ENCODE measurements around the gene PSMD3.
"Not testable (repeated sequence)": the region's sequence is repeated elsewhere in the genome, so short reads cannot be mapped to it uniquely, and the experiment has no call there.

Gene PSMD3

DNA sequence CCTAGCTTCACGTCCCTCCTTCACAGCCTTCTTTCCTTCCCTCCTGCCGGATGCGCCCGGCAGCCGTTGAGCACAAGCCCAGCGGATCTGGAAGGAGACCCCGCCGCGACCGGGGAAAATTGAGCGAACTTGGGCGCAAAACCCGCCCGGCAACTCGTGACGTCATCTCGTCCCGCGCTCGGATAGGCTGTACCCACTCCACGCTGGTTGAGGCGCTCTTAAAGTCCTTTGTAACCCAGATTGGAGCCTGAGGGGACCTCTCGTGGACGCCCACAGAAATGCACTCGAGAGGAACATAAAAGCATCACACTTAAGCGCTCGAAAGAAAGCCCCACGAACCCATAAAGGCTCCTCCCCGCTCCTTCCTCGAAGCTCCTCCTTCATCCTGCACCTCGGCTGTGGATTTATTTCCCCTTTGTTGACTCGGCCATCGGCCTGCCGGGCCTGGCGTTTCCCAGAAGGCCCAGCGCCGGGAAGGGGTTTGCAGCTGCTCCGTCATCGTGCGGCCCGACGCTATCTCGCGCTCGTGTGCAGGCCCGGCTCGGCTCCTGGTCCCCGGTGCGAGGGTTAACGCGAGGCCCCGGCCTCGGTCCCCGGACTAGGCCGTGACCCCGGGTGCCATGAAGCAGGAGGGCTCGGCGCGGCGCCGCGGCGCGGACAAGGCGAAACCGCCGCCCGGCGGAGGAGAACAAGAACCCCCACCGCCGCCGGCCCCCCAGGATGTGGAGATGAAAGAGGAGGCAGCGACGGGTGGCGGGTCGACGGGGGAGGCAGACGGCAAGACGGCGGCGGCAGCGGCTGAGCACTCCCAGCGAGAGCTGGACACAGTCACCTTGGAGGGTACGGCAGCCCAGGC lies at the start of gene PSMD3:
TSS of gene PSMD3 (plus strand) at position 457 of the 856 bp plus-strand sequence. CDS start at position 621, 164 bp downstream.
- peak within 1 kb of the TSS; percentile 95 for H3K4me3 Mint-ChIP-seq
- H3K27ac Mint-ChIP-seq = peak within 1 kb of the TSS; percentile 97
- no peaks in the 10 kb centered on the region for H3K9me3 Mint-ChIP-seq
- H3K36me3 Mint-ChIP-seq (ENCODE audit: low read depth) = peaks cover 46% of the 10 kb centered on the region
- H3K27me3 Mint-ChIP-seq = peaks cover 6% of the 10 kb centered on the region
- H3K4me1 Mint-ChIP-seq (ENCODE audit: low read depth) = peaks cover 37% of the 10 kb centered on the region
- peak; percentile 96 for DNase-seq

DNA sequence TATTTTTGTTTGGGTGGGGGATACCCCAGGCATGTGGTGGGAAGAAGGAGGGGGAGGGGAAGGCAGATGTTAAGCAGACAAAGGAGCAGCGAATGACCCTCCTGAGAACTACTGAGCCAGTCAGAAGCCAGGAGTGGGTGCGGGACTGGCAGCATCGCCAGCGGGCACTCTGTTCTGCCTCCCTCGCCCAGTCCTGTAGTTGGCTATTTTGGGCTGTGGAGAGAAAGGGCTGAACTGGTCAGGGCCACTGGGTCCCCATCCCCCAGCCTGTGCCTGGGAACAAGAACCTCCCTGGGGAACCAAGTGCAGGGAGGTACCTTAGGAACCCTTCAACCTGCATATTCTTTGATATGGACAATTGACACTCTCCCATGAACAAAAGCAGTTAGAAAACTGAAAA lies 46.7 kb upstream of the PSMD3 start:
- H3K27me3 Mint-ChIP-seq = no peaks in the 10 kb centered on the region
- no peak for DNase-seq
- no peaks in the 10 kb centered on the region for H3K36me3 Mint-ChIP-seq (ENCODE audit: low read depth)
- H3K4me1 Mint-ChIP-seq (ENCODE audit: low read depth) = peaks cover 9% of the 10 kb centered on the region
- H3K27ac Mint-ChIP-seq = no peak overlapping the region
- no peaks in the 10 kb centered on the region for H3K9me3 Mint-ChIP-seq
- no peak overlapping the region for H3K4me3 Mint-ChIP-seq

DNA sequence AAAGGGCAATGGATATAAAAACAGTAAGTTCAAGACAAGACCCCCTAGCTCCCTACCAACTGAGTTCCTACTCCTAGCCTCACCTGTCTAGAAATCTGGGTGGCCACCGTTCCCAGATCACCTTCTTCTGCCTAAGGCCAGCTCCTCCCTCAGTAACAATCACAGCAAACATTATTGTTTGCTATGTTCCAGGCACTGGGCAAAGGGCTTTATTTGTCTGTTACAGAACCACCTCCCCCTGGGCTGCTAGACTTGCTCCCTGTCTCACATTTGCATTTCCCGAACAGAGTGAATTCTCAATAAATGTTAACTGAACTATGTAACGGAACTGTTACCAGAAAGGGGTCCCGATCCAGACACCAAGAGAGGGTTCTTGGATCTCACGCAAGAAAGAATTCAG lies 46.3 kb upstream of the PSMD3 start:
- Mint-ChIP-seq H3K27ac (no peak overlapping the region), H3K4me3 (no peak overlapping the region)
- no peak for DNase-seq

DNA sequence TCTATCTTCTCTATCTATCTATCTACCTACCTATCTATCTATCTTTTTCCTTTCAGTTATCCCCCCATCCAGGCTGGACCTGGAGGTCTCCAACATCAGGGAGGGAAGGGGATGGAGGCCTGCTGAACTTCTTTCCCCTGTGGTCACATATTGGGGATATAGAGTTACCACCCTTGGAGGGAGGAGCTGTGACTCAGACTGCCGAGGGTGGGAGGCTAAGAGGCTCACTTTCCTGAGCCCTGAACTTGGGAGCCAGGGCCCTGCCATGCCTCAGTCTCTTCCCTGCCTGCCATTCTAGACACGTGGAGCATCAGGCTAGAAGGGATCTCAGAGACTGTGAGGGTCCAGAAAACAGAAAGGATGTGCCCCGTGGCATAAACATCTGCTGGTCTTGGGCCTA lies 44.7 kb upstream of the PSMD3 start:
- Mint-ChIP-seq H3K4me3 (no peak overlapping the region), H3K4me1 (ENCODE audit: low read depth) (peaks cover 16% of the 10 kb centered on the region), H3K36me3 (ENCODE audit: low read depth) (no peaks in the 10 kb centered on the region), H3K27me3 (no peaks in the 10 kb centered on the region), H3K27ac (no peak overlapping the region), H3K9me3 (no peaks in the 10 kb centered on the region)
- DNase-seq = no peak

More for the DNA sequence above, 46.3 kb upstream of the PSMD3 start:
- Mint-ChIP-seq H3K9me3 (no peaks in the 10 kb centered on the region), H3K36me3 (ENCODE audit: low read depth) (no peaks in the 10 kb centered on the region), H3K4me1 (ENCODE audit: low read depth) (peaks cover 9% of the 10 kb centered on the region), H3K27me3 (no peaks in the 10 kb centered on the region)

DNA sequence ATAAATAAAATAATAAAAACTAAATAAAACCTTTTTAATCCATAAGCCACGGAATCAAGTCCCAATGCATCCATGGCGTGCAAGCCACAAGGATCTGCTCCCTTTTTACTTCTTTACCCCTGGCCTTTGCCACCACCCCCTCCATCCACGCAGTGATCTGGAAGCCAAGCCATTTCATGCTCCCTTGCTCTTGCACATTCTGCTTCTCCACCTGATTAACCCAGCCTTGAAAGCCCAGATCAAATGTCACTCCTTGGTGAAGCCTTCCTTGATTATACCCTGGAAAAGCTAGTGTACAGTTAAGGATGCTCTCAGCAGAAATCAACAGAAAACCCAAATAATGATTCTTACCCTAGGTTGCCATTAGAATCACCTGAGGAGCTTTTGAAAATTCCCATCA lies 43.2 kb upstream of the PSMD3 start:
- no peaks in the 10 kb centered on the region for H3K27me3 Mint-ChIP-seq
- H3K4me1 Mint-ChIP-seq (ENCODE audit: low read depth) = peaks cover 17% of the 10 kb centered on the region
- no peak overlapping the region for H3K27ac Mint-ChIP-seq
- DNase-seq = no peak
- H3K9me3 Mint-ChIP-seq = no peaks in the 10 kb centered on the region
- no peaks in the 10 kb centered on the region for H3K36me3 Mint-ChIP-seq (ENCODE audit: low read depth)
- H3K4me3 Mint-ChIP-seq = no peak overlapping the region

DNA sequence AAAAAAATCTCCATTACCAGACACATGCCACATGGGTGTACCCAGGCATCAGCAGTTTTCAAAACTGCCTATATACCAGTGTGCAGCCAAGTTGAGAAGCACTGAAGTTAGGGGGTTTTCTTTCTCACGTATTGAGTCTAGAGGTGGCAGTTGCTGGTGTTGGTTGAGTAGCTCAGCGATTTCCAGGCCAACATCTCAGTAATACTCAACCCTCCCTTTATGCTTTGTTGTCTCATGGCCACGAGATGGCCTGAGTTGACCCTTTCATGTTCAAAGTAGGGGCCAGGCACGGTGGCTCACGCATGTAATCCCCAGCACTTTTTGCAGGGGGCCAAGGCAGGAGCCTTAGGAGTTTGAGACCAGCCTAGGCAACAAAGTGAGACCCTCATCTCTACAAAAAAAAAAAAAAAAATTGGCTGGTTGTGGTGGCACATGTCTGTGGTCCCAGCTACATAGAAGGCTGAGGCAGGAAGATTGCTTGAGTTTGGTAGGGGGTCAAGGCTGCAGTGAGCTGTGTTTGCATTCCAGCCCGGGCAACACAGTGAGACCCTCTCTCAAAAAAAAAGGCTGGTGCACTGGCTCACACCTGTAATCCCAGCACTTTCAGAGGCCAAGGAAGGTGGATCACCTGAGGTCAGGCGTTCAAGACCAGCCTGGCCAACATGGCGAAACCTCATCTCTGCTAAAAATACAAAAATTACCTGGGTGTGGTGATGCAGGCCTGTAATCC lies 42.3 kb upstream of the PSMD3 start:
- H3K4me1 Mint-ChIP-seq (ENCODE audit: low read depth) = peaks cover 17% of the 10 kb centered on the region
- H3K4me3 Mint-ChIP-seq = no peak overlapping the region
- H3K36me3 Mint-ChIP-seq (ENCODE audit: low read depth) = no peaks in the 10 kb centered on the region
- no peaks in the 10 kb centered on the region for H3K9me3 Mint-ChIP-seq
- no peaks in the 10 kb centered on the region for H3K27me3 Mint-ChIP-seq
- no peak for DNase-seq
- no peak overlapping the region for H3K27ac Mint-ChIP-seq

DNA sequence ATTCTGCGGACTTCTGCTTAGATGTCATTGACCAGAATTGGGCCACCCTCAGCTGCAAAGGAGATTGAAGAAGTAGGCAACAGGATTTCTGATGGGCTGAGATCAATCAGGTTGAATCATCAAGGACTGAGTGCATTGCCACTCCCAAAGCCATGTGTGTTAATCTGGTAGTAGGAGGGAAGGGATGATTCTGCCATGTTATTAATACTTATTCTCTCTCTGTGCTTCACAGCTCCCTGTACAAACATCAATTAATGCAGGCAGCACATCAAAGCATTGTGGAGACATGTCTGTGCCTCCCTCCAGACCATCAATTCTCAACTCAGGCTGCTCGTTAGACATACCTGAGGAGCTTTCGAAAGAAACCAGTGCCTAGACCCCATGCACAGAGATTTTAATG lies 41.5 kb upstream of the PSMD3 start:
- H3K27me3 Mint-ChIP-seq = no peaks in the 10 kb centered on the region
- no peak overlapping the region for H3K4me3 Mint-ChIP-seq
- peaks cover 17% of the 10 kb centered on the region for H3K4me1 Mint-ChIP-seq (ENCODE audit: low read depth)
- peak overlapping the region; percentile 51 for H3K27ac Mint-ChIP-seq
- no peaks in the 10 kb centered on the region for H3K9me3 Mint-ChIP-seq
- no peaks in the 10 kb centered on the region for H3K36me3 Mint-ChIP-seq (ENCODE audit: low read depth)
- no peak for DNase-seq

DNA sequence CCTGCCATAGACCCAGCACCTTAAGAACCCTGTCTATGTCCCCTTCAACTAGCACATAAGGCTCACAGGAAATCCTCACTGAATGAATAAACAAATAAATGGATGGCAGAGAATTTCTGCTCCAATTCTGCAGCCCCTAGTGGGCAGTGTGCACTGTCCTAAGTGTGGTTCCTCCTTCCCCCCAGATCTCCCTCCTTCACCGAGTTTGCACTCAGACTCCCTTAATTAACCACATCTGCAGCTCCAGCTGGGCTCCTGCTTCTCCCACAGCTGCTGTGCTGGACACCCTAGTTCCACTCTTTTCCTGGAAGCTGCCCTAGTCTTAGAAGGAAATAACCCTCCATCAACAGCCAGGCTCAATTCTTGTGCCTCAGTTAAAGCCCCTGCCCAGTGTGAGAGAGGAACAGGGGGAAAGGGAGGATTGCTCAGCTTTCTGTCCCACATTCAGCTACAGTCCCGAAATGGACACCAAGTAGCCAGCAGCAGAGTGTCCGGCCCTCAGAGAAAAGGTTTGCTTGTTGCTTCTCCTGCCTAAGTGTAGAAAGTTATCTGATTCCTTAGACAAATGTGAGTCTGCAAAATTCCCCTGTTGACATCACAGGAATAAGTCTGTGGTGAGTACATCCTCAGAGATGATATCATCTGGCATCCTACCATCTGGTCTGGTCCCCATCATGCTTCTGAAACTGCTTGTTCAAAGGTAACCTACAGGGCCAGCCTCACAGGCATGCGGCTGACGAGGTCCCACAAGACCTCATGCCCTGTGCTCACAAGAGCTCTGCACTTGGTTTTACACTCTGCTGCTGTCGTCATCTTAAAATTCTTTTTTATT lies 40.8 kb upstream of the PSMD3 start:
- no peak for DNase-seq

DNA sequence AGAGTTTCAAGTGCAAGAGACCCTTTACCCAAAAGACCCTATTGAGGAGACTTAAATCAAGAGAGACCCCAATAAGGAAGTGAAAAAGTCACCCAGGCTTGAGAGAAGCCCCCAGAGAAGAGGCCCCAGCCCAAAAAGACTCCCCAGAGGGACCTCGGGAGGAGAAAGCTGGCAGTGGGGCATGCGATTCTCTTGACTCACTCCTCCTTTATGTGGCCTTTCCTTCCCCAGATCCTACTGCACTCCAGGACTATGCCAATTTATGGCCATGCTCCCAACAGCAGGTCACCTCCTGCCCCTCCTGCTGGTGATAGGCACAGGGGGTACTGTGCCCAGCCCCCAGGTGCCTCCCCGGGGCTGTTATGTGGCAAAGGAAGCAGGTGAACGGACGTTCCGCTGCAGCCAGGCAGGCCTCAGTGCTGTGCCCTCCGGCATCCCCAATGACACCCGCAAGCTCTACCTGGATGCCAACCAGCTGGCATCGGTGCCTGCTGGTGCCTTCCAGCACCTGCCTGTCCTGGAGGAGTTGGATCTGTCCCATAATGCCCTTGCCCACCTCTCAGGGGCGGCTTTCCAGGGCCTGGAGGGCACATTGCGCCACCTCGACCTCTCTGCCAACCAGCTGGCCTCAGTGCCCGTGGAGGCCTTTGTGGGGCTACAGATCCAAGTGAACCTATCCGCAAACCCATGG lies 36.8 kb upstream of the PSMD3 start:
- Mint-ChIP-seq H3K9me3 (no peaks in the 10 kb centered on the region), H3K4me1 (ENCODE audit: low read depth) (peaks cover 29% of the 10 kb centered on the region), H3K36me3 (ENCODE audit: low read depth) (no peaks in the 10 kb centered on the region), H3K27me3 (no peaks in the 10 kb centered on the region), H3K27ac (no peak overlapping the region), H3K4me3 (no peak overlapping the region)
- no peak for DNase-seq

More for the DNA sequence above, 40.8 kb upstream of the PSMD3 start:
- Mint-ChIP-seq H3K27me3 (no peaks in the 10 kb centered on the region), H3K27ac (peak overlapping the region; percentile 65), H3K4me3 (no peak overlapping the region), H3K36me3 (ENCODE audit: low read depth) (no peaks in the 10 kb centered on the region), H3K4me1 (ENCODE audit: low read depth) (peaks cover 17% of the 10 kb centered on the region), H3K9me3 (no peaks in the 10 kb centered on the region)

DNA sequence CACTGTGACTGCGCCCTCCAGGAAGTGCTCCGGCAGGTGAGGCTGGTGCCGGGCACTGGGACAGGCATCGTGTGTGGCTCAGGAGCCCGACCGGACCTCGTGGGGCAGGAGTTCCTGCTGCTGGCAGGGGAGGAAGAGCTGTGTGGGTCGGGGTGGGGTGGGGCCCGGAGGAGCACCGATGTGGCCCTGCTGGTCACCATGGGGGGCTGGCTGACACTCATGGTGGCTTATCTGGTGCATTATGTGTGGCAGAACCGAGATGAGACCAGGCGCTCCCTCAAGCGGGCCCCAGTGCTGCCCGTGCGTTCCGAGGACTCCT lies 36.3 kb upstream of the PSMD3 start:
- Mint-ChIP-seq H3K4me1 (ENCODE audit: low read depth) (peaks cover 28% of the 10 kb centered on the region), H3K27ac (no peak overlapping the region), H3K9me3 (no peaks in the 10 kb centered on the region), H3K4me3 (no peak overlapping the region), H3K36me3 (ENCODE audit: low read depth) (no peaks in the 10 kb centered on the region), H3K27me3 (no peaks in the 10 kb centered on the region)
- no peak for DNase-seq

DNA sequence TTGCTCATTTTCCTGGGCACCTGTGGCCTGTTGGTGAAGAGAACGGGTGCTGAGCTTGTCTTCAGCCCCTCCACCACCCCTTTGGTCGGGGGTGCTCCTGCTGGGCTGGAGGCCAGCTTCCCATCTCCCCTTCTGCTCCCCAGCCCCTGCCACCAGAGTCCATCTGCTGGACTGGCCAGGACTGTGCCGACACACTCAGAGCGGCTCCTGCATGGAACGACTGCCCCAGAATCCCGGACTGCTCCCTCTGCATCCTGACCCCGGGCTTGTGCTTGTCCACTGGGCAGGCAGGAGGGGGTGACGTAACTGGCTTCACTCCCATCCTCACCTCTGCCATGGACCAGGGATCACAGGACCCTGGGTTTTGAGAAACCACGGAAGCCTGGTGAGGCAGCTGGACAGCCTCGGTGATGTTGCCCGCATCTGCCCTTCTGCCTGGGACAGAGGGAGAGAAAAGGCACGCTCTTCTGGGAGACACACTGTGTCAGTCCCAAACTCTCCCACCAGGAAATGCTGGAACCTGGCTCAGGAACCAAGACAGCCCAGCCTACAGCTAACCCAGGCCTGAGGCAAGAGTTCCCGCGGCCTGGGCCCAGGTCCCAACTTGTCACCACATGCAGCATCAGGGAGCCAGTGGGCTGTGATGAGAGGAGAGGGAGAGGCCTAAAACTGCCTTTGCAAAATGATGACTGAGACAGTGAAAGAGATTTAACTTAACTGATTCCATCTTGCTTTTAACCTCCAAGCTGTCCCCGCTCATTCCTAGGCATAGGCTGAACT lies 33.9 kb upstream of the PSMD3 start:
- Mint-ChIP-seq H3K27ac (no peak overlapping the region), H3K9me3 (no peaks in the 10 kb centered on the region), H3K27me3 (no peaks in the 10 kb centered on the region), H3K36me3 (ENCODE audit: low read depth) (no peaks in the 10 kb centered on the region), H3K4me1 (ENCODE audit: low read depth) (peaks cover 15% of the 10 kb centered on the region), H3K4me3 (no peak overlapping the region)
- DNase-seq = no peak

DNA sequence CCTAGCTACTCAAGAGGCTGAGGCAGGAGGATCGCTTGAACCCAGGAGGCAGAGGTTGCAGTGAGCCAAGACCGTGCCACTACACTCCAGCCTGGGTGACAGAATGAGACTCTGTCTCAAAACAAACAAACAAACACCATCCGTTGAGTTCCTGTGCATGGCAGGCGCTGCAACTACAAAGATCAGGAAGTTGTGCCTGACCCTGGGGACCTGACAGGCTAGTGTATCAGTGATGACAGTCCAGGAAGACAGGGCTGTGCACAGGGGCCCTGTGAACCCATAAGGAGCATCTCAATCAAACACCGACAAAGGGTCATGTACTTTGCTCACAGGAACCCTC lies 32.1 kb upstream of the PSMD3 start:
- not testable (repeated sequence) for H3K27me3 Mint-ChIP-seq; H3K27ac Mint-ChIP-seq; H3K9me3 Mint-ChIP-seq; H3K4me3 Mint-ChIP-seq; H3K36me3 Mint-ChIP-seq (ENCODE audit: low read depth); DNase-seq
- peaks cover 22% of the 10 kb centered on the region for H3K4me1 Mint-ChIP-seq (ENCODE audit: low read depth)

DNA sequence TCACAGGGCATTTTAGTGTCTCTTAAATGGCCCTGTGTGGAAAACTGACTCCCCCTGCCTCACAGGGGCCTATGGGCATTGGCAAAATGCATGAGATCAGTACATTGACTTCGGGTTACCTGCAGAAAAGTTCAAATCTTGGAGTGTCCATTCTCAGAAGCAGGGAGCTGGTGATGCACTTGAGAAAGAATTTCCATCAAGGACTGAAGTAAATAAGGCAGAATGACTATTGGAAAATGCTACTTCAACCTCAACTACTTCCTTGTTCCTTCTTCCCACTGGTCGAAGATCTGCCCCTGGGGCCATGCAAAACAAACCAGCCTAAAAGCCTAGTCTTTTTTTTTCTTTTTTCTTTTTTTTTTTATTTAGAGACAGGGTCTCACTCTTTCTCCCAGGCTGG lies 31.6 kb upstream of the PSMD3 start:
- Mint-ChIP-seq H3K36me3 (ENCODE audit: low read depth) (no peaks in the 10 kb centered on the region), H3K27ac (no peak overlapping the region), H3K9me3 (no peaks in the 10 kb centered on the region), H3K27me3 (no peaks in the 10 kb centered on the region), H3K4me3 (no peak overlapping the region), H3K4me1 (ENCODE audit: low read depth) (peaks cover 25% of the 10 kb centered on the region)
- no peak for DNase-seq

Data from activated T-cell treated with anti-CD3 and anti-CD28 coated beads, Interleukin-2, amount 50 U/mL, for 24 hours (primary cell).